ENCODE results near the gene WDTC1.

WDTC1 gene

DNA sequence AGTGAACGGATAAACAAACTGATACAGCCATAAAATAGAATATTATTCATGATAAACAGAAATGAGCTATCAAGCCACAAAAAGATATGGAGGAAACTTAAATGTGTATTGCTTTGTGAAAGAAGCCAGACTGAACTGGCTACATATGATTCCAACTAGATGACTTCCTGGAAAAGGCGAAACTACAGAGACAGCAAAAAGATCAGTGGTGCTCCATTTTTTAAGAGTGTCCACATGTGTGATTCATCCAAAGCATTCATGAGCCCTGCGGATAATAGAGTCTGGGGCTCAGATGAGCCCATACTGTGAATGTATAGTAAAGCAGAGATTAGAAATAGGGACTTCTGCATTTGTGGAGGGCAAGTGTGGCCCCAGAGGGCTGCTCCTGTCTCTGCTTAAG is 79.7 kb downstream of the WDTC1 start:
- TF ChIP-seq GATA2 (IDR thresholded peaks at IDR 0.05; ENCODE audit: low read depth, low read length) (no peak), GATA3 (IDR thresholded peaks at IDR 0.05; ENCODE audit: low read depth, low read length) (no peak)

DNA sequence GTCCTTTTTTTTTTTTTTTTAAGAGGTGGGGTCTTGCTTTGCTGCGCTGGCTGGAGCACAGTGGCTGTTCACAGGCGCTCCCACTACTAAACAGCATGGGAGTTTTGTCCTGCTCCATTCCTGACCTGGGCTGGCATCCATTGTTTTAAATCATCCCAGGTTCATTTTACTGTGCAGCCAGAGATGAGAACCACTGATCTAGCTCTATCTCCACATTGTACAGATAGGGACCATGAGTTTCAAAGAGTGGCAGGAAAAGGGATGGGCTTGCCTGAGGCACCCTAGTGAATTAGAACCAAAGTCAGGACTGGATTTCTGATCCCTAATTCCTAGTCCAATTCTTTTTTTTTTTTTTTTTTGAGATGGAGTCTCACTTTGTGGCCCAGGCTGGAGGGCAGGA is 80.3 kb downstream of the WDTC1 start:
- peak; percentile 84 for TF ChIP-seq GATA2 (IDR thresholded peaks at IDR 0.05; ENCODE audit: low read depth, low read length)
- no peak; the same call in 1 of the 2 replicates for TF ChIP-seq GATA3 (IDR thresholded peaks at IDR 0.05; ENCODE audit: low read depth, low read length)

DNA sequence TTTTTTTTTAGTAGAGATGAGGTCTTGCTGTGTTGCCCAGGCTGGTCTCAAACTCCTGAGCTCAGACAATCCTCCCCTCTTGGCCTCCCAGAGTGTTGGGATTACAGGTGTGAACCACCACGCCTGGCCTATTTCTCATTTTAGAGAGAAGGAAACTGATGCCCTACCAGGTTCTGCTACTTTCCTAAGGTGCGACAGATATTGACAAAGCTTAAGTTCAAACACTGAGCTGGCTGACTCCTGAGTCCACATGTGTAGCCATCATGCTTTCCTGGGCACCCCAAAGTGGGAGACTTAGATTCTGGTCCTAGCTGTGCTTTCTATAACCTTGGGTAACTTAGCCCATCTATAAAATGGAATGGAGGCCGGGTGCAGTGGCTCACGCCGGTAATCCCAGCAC is 82.4 kb downstream of the WDTC1 start:
- no peak for TF ChIP-seq GATA3 (IDR thresholded peaks at IDR 0.05; ENCODE audit: low read depth, low read length)
- no peak for TF ChIP-seq GATA2 (IDR thresholded peaks at IDR 0.05; ENCODE audit: low read depth, low read length)

DNA sequence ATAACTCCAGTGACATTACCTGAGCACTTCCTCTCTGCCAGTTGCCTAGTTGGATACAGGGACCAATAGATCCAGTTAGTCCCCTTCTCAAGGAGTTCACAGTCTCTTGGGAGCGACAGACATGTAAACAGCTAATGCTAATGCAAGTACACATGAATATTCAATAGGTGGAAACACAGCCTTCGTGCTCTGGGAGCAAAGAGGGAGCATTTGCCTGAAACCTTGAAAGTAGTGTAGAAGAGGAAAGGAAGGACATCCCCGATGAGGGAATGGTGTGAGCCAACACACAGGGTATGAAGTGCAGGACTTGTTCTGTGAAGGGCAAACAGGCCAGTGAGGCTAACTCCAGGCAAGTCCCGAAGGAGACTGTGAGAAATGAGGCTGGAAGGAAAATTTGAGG is 83.7 kb downstream of the WDTC1 start:
- TF ChIP-seq GATA2 (IDR thresholded peaks at IDR 0.05; ENCODE audit: low read depth, low read length) (no peak), GATA3 (IDR thresholded peaks at IDR 0.05; ENCODE audit: low read depth, low read length) (no peak)

DNA sequence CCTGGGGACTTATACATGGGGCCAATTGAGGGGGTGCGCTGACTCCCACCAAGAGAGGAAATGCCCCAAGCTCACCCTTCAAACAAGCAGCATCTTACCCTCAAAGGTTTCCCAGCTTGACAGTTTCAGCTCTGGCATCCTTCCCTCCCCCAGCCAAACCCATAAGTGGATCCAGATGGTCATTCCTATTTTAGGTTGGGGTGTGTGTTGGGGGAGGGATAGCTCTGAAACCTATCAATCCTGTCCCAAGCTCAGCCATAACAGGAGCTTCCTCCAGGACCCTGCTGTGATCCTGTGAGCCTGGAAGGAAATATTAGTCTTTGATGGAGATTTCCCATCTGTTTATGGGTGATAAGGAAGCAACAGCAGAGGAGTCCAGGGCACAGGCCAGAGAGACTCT is 84.2 kb downstream of the WDTC1 start:
- peak; percentile 29 for TF ChIP-seq GATA2 (IDR thresholded peaks at IDR 0.05; ENCODE audit: low read depth, low read length)
- no peak for TF ChIP-seq GATA3 (IDR thresholded peaks at IDR 0.05; ENCODE audit: low read depth, low read length)

DNA sequence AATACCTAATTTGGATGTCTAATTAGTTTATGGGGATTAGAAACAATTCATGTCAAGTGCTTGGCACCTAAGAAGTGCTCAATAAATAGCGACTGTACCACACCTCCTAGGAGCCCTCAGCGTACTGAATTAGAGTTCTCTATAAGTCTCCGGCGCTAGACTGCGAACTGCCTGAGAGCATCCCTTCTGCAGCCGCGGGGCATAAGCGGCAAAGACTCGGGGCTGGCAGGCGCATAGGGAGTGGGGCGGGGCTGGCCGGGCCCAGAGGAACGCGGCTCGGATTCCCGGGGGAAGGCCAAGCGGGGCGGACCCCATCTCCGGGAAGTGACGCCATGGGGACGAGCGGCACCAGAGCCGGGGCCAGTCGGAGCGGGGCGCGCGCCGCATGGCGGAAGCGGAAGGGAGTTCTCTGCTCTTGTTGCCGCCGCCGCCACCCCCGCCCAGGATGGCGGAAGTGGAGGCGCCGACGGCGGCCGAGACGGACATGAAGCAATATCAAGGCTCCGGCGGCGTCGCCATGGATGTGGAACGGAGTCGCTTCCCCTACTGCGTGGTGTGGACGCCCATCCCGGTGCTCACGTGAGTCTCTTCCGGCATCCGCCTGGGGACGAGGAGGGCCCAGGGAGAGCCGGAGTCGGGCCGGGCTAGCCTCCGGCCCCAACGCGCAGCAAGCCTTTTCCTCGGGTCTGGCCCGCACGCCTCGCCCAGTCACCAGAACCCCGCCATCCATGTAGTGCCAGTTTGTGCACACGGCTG is 87.6 kb downstream of the WDTC1 start, which contains the start of gene TMEM222:
Gene TMEM222, plus strand, starts transcription at position 351 of the 756 bp plus-strand sequence. Its CDS starts 35 bp downstream, at position 386.
- TF ChIP-seq GATA3 (IDR thresholded peaks at IDR 0.05; ENCODE audit: low read depth, low read length) = no peak
- TF ChIP-seq GATA2 (IDR thresholded peaks at IDR 0.05; ENCODE audit: low read depth, low read length) = 0 out of 2 replicates have a peak, but pooled peaks have one; percentile 13

DNA sequence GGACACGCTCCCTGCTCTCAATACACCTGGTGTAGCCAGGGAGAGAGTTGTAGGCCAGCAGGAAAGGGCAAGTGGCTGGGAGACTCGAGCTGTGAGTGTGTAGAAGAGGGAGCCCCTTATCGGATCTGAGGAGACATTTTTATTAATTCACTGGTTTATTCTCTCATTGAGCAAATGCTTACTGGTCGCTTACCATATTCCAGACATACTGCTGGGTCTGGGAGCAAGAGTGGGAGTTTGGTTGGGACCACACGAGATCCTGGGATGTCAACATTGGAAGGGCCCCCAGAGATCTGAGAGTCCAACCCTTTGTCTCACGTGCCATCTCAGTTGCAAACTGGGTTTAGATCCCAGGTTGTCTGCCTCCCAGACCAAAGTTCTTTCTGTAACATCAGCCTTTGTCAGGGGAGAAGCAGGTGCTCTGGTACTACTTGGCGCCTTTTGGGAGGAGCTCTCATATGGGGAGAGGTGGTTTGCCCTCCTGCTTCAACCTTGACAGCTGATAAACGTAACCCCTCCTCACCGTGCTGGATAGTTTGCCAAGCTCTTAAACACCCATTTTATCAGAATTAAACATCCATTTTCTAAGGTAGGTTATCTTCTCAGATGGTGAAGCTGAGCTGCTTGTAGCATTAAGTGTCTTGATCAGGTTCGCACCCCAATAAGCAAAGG is 88.3 kb downstream of the WDTC1 start:
- TF ChIP-seq GATA3 (IDR thresholded peaks at IDR 0.05; ENCODE audit: low read depth, low read length) (no peak), GATA2 (IDR thresholded peaks at IDR 0.05; ENCODE audit: low read depth, low read length) (no peak)

DNA sequence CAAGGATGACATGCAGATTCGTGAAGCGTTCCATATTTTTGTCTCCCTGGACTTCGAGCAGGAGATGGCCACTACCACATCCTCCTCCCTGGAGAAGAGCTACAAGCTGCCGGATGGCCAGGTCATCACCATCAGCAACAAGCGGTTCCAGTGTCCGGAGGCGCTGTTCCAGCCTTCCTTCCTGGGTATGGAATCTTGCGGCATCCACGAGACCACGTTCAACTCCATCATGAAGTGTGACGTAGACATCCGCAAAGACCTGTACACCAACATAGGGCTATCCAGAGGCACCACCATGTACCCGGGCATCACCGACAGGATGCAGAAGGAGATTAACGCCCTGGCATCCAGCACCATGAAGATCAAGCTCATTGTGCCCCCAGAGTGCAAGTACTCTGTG is 90.9 kb downstream of the WDTC1 start:
- TF ChIP-seq GATA3 (IDR thresholded peaks at IDR 0.05; ENCODE audit: low read depth, low read length) (no peak), GATA2 (IDR thresholded peaks at IDR 0.05; ENCODE audit: low read depth, low read length) (no peak)

DNA sequence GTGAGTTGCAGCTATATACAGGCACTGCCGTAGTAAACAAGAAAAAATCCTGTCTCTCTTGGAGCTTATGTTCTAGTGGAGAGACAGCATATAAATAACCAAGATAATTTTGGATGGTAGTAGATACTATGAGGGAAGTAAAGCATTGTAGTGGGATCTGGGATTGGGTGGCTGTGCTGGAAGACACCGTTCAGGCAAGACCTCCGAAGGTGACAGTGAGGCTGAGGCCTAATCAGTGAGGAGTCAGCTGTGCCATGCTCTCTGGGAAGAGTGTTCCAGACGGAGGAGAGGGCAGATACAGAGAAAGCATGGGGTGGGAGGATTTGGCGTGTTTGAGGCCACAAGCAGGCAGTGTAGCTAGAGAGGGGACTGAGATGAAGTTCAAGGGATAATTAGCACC is 93.5 kb downstream of the WDTC1 start:
- TF ChIP-seq GATA2 (IDR thresholded peaks at IDR 0.05; ENCODE audit: low read depth, low read length) (no peak), GATA3 (IDR thresholded peaks at IDR 0.05; ENCODE audit: low read depth, low read length) (no peak)

DNA sequence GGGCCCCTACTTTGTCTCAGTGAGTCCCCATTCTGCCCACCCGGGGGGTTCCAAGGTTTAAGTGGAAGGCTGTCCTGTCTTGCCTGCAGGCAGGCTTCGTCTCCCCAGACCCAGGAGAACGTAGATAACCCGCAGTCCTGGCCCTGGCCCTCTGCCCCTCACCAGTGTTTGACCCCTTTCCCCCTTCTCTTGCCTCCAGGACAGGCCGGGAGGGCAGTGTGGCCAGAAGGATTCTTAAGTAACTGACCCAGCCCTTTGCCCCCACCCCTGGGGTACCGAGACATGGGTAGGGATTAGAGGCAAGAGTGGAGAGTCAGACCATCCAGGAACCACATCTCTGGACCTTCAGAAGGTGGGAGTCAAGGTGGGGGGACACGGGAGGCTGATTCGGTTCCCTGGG is 96.4 kb downstream of the WDTC1 start:
- TF ChIP-seq GATA3 (IDR thresholded peaks at IDR 0.05; ENCODE audit: low read depth, low read length) (no peak), GATA2 (IDR thresholded peaks at IDR 0.05; ENCODE audit: low read depth, low read length) (no peak)

DNA sequence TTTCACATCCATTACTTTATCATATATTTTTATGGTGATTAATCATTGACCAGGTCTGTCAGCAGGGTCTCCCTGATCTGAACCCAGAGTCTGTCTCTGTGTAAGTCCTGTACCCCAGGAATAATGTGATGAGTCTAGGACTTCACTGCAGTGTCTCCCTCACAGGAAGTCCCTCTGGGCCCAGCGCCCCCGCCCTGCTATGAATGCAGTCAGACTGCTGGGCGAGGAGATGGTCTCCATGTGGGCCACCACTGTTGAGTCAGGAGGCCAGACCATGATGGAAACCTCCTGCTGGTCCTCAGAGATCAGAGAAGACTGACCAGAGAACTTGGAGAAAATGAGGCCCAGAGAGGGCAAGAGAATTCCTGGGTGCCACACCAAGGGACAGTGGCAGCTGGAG is 97.0 kb downstream of the WDTC1 start:
- TF ChIP-seq GATA3 (IDR thresholded peaks at IDR 0.05; ENCODE audit: low read depth, low read length) (no peak), GATA2 (IDR thresholded peaks at IDR 0.05; ENCODE audit: low read depth, low read length) (no peak)

DNA sequence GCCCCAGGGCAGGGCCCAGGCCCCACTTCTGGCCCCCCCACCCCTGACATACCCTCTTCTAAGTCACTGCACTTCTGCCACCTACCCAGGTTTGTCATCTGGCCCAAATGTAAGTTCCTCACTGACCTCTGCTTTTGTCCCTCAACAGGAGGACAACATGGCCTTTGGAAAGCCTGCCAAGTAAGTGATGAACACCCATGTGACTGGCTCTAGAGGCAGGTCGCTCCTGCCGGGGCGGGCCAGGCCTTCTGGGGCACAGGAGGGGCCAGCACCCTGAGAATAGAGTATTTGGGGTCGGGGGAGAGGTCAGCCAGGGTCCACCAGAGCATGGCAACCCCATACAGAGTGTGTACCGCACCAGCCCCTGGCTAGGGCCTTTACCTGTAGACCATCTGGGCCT is 97.5 kb downstream of the WDTC1 start:
- no peak for TF ChIP-seq GATA2 (IDR thresholded peaks at IDR 0.05; ENCODE audit: low read depth, low read length)
- no peak for TF ChIP-seq GATA3 (IDR thresholded peaks at IDR 0.05; ENCODE audit: low read depth, low read length)

DNA sequence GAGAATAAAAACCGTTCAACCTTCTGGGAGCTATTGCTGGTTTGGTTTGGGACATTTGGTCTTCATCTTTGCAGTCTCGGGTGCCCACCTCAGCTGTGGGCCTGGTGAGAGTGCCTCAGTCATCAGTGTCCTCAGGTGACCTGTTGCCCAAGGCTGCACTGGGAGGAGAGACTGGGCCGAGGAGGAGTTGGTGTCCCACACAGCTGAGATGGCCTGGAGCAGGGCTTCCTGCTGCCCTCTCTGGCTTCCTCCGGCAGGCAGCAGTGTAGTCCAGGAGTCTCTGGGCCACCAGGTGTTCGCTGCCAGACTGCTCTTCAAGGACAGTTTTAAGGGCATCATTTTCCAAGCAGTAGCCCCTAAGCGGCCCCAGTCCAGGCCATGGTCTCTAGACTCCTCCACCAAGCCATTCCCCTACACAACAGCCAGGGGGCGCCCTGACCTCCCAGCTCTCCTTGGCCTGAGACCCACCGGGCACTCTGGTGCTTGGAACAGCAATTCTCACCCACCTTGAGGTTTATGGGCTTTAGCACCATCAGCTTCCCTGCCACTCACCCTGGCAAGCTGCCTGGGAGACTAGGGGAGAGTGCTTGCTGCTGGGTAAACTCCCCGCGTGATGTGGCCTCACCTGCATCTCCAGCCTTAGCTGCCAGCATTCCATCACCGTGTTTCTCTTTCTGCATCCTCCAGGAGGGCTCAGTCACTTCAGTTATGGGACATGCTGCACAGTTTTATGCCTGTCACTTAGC is 98.3 kb downstream of the WDTC1 start:
- TF ChIP-seq GATA3 (IDR thresholded peaks at IDR 0.05; ENCODE audit: low read depth, low read length) = no peak

DNA sequence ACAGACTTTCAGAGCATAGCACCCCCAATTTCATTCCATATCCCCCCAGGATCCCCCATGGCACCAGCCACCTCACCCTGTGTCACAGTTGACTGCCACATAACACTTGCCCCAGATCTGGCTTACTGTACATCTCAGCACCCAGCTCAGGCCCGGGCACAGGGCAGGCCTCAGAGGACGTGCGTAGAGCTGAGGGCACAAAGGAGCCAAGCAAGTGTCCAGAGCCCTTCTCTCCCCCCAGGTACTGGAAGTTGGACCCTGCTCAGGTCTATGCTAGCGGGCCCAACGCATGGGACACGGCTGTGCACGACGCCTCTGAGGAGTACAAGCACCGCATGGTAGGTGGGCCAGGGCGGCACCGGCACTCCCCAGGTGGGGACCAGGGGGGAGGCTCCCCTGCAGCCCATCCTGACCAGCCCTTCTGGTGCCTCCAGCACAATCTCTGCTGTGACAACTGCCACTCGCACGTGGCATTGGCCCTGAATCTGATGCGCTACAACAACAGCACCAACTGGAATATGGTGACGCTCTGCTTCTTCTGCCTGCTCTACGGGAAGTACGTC is 99.4 kb downstream of the WDTC1 start:
- no peak for TF ChIP-seq GATA3 (IDR thresholded peaks at IDR 0.05; ENCODE audit: low read depth, low read length)
- TF ChIP-seq GATA2 (IDR thresholded peaks at IDR 0.05; ENCODE audit: low read depth, low read length) = no peak
